IPS-18c (cell line): Measurements from ENCODE around the gene KIRREL1.

Experiments
- H3K4me3 ChIP-seq: 2 replicates; pipeline ENCODE4 v1.7.0; 2013; ENCODE audit warnings: low read depth, mild to moderate bottlenecking, low read length, moderate library complexity; ENCODE audit not compliant: insufficient read depth
- H3K9me3 ChIP-seq: one replicate; pipeline ENCODE4 v1.6.1; 2013; ENCODE audit warnings: mild to moderate bottlenecking, low read length, moderate library complexity; ENCODE audit not compliant: control insufficient read depth, insufficient read depth

The KIRREL1 gene

GRCh38 chr1:158019171-158019868, 25.9 kb downstream of the KIRREL1 start:
- no peaks in the 10 kb centered on the region for H3K9me3 ChIP-seq
- no peak overlapping the region for H3K4me3 ChIP-seq

DNA sequence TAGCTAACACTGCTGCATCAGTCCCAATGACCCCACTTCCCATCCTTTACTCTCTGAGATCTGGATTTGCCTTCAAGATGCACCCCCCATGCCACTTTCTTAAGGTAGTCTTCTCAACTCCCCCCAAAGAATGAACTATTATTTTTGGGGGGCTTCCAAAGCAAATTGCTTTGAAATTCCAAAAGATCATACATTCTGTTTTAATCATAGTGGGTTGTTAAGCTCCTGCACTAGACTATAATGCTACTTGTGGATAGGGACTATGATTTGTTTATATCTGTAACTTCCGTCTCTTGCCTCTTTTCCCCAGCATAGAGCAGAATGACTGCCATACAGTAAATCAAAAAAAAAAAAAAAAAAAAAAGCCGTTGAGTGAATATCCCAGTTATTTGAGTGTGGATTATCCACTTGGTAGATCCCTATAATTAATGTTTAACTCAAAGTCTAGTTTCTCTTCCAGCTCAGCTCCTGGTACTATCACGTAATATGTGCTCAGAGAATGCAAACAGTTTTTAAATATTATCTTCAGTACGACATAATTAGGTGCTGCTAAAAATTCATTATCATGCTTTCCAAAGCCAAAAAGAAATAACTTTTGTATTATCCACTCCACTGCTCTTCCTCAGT, 26.9 kb downstream of the KIRREL1 start:
- no peaks in the 10 kb centered on the region for H3K9me3 ChIP-seq
- H3K4me3 ChIP-seq = no peak overlapping the region

- H3K4me3 ChIP-seq = no peak overlapping the region
Observed at GRCh38 chr1:158020886-158021620, 27.6 kb downstream of the KIRREL1 start.

DNA sequence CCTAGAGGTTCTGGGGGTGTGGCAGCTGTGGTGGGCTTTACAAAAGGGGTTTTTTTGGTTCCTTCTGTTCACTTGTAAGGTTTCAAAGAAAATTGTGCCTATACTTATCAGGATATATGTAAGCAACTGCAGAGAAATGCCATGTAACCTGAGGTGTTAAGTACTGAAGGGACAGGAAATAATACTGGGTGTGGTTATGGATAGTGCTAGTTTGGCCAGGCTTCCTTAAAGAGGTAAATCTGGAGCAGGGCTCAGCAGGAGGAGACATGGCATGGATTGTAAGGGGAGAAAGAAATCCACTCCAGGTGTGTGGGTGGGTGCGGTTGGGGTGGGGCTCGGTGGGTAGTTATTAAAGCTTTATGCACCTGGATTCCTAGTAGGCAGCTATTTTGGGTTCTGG, 28.3 kb downstream of the KIRREL1 start:
- H3K9me3 ChIP-seq = no peaks in the 10 kb centered on the region
- H3K4me3 ChIP-seq = no peak overlapping the region

More at GRCh38 chr1:158020886-158021620, 27.6 kb downstream of the KIRREL1 start:
- no peaks in the 10 kb centered on the region for H3K9me3 ChIP-seq

- Histone ChIP-seq H3K9me3 (no peaks in the 10 kb centered on the region), H3K4me3 (no peak overlapping the region)
Observed at GRCh38 chr1:158022554-158023312, 29.3 kb downstream of the KIRREL1 start.

DNA sequence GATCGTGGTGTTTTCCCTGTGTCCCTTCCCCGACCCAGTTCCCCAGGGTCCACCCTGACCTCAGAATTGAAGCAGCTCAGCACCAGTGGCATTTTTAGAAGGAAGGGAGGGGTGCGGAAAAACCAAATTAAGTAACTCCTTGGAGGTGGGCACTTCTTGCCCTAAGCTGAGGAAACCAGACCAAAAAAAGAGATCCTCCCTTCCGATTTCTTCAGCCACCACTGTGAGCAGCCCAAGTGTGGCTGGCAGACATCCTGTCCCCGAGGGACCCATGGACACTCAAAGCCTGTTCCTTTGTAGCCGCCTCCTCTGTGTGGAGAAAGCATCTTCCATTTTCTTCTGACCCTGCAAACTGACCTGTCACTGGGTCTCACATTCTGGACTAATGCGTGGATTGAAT, 31.3 kb downstream of the KIRREL1 start:
- H3K4me3 ChIP-seq = no peak overlapping the region
- no peaks in the 10 kb centered on the region for H3K9me3 ChIP-seq

DNA sequence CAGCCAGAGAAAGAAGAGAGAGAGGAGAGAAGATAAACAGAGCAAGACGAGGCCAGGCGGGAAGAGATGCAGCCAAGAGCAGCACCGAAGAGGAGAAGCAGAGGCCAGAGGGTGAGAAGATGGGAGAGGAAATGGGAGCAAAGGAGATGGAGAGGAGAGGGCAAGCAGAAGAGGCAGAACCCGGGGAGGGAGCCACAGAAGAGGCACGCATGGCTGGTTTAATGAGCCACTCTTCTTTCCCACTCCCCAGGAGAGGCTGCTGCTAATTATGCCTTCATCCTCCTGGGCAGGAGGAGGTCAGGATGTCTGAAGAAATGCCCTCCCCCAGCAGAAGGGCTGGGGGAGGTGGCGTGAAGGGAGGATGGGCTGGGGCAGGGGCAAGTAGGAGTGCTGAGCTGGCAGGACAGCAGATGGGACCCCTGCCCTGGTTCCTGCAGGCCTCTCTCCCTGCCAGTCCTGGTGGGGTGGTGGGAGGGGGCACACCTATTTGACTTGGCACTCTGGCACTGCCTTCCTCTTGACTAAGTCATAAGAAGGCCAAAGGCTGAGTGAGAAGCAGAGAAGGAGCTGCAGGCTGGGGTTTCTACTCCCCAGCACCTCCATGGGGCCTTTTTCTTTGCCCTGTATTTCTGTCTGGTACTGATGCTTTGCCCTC, 32.3 kb downstream of the KIRREL1 start:
- Histone ChIP-seq H3K4me3 (no peak overlapping the region), H3K9me3 (no peaks in the 10 kb centered on the region)

DNA sequence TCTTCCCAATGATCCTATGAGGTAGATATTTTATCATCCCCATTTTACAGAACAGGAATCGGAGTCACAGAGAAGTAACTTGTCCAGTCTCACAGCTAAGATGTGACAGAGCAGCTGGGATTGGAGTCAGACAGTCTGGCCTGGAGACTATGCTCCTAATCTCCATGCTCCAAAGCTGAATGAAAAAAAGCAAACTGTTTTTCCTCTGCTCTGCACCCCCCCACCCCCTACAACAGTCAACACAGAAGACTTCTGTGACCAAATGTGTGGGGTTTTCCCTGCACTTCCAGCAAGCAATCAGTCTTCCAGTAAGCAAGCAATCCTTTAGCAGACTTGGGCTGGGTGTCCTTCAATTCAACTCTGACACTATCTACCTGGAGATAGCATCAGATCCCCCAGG, 33.2 kb downstream of the KIRREL1 start:
- Histone ChIP-seq H3K4me3 (no peak overlapping the region), H3K9me3 (no peaks in the 10 kb centered on the region)

DNA sequence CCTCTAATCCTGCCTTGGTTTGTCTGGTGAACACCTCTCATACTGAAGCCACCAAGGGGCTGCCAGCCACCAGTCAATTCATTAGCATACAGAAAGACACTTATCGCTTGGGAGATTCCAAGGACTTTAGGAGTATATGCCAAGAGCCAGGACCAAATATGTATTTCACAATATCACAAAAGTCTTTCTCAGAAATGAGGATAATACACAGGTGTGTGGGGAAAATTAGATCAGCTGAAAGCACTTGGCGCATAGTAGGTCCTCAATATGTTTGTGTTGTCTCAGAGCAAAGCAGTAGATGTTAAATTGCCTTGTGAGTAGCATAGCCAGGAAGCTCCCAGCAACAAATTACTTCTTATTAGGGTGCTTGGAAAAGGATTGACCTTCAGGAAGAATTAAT, 34.1 kb downstream of the KIRREL1 start:
- no peaks in the 10 kb centered on the region for H3K9me3 ChIP-seq

DNA sequence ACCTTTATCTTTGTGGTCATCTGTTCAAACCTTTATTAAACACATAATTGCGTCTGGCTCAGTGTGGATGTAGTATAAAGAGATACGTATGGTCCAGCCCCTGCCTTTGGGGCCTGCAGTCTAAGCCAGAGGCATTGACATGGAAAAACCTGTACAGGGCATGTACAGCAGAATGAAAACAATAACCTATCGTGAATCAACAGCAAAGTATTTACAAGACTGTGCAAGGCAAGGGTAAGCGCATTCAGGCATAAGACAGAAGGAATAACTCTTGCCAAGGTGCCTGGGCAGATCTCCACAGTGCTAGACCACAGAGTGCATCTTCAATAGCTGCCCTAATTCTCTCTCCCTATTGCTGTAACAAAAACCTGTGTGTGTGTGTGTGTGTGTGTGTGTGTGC, 35.5 kb downstream of the KIRREL1 start:
- Histone ChIP-seq H3K9me3 (no peaks in the 10 kb centered on the region), H3K4me3 (no peak overlapping the region)

More for the DNA sequence above, 34.1 kb downstream of the KIRREL1 start:
- no peak overlapping the region for H3K4me3 ChIP-seq

DNA sequence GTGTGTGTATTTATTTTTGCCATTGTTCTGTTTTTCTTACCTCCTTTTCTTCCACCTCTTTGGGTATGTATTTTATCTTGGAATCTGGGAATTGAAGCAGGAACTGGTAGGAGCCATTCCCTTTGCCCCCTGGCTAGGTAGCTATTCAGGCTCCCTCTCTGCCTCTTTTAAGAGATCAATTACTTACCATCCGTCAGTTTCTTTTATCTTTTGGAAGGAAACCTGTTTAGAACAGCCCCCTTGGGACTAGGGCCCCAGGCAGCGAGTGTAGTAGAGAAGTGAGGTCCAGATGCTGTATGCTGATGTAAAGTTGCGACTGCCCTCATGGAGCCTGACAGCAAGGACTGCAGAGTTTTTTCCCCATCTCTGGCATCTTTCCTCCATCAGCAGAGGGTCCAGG, 41.6 kb downstream of the KIRREL1 start:
- H3K9me3 ChIP-seq = peaks cover 2% of the 10 kb centered on the region
- no peak overlapping the region for H3K4me3 ChIP-seq

GRCh38 chr1:158035976-158036583, 42.6 kb downstream of the KIRREL1 start:
- peaks cover 2% of the 10 kb centered on the region for H3K9me3 ChIP-seq

DNA sequence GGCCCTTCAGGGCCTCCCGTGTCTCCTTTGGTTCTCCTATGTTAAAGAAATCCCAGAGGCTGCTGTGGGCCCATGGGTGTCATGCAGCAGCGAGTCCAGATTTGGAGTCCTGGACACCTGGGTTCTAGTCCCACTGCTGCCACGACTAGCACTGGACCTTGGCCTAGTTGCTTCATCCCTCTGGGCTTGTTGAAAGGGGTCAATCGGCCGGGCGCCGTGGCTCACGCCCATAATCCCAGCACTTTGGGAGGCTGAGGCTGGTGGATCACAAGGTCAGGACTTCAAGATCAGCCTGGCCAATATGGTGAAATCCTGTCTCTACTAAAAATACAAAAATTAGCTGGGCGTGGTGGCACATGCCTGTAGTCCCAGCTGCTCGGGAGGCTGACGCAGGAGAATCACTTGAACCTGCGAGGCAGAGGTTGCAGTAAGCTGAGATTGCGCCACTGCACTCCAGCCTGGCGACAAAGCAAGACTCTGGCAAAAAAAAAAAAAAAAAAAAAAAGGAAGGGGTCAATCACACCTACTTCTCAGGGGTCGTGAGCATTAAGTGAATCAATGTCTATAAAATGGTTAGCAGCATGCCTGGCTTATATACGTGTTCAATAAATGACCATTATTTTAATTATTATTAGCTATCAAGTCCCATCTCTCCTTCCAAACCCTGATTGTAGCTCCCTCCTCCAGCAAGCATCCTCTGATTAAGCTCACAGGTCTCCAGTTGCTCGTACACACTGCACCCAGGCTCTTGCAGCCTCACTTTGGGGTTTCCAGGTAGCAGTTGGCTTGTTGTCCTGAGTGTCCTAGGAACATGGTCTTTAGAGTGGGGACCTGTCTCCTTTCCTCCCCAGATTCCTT, 43.8 kb downstream of the KIRREL1 start:
- H3K9me3 ChIP-seq = peaks cover 2% of the 10 kb centered on the region
- H3K4me3 ChIP-seq = no peak overlapping the region

More at GRCh38 chr1:158035976-158036583, 42.6 kb downstream of the KIRREL1 start:
- no peak overlapping the region for H3K4me3 ChIP-seq

DNA sequence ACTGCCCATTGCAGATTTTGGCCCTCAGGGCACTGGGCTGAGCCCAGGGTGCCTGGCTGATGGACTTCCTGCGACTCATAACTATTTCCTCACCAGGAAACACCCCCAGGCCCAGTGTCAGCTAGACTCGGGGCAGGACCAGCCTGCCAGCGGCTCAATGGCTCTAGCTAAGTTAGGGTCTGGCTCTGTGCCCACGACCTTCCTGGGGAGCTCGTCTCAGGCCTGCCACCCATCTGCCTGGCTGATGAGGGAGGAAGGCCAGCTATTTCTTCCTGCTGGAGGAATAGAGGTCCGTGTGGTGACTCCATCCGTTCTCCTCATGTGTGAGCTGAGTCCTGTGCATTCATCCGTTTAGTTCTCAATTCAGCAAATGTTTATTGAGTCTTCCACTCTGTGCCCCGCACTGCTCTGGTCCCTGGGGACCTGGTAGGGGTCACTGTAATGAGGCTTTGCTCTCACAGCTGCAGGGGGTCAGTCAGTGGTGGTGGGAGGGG, 44.5 kb downstream of the KIRREL1 start:
- no peak overlapping the region for H3K4me3 ChIP-seq
- H3K9me3 ChIP-seq = peaks cover 2% of the 10 kb centered on the region

GRCh38 chr1:158038793-158039192, 45.3 kb downstream of the KIRREL1 start:
- peaks cover 2% of the 10 kb centered on the region for H3K9me3 ChIP-seq
- no peak overlapping the region for H3K4me3 ChIP-seq

DNA sequence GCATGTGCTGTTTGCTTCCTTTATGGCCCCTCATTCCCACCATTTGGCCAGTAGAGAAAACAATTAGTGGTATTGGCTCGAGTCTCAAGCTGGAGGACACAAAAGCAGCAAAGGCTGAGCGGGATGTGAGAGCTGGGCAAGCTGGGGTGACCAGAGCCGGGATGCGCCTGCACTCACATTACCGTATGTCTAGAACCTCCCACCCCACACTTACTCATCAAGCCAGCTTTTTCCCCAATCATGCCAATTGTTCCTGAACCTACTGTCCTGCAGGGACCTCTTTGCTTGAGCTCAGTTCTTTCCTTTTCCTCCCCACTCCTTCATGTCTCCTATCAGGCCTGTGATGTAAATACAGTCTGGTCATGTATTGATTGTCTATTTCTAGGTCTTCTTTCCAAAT, 45.9 kb downstream of the KIRREL1 start:
- peaks cover 2% of the 10 kb centered on the region for H3K9me3 ChIP-seq
- H3K4me3 ChIP-seq = no peak overlapping the region
